EL (cell line): Measurements from ENCODE around the gene PTPRM.

Experiments used
- DNase-seq: peaks from one replicate; pipeline ENCODE4 v3.0.0-alpha.2; 2016

Gene PTPRM

GRCh38 chr18:8381821-8382459, 814.8 kb downstream of the PTPRM start:
- DNase-seq, result no peak

GRCh38 chr18:8385400-8385799, 818.3 kb downstream of the PTPRM start:
- no peak for DNase-seq

- no peak for DNase-seq
Measured at GRCh38 chr18:8386669-8387380, 819.7 kb downstream of the PTPRM start.

GRCh38 chr18:8389391-8390340, 822.5 kb downstream of the PTPRM start:
- DNase-seq, result peak; percentile 72

- DNase-seq, result no peak
Measured at GRCh38 chr18:8391068-8391467, 824.0 kb downstream of the PTPRM start.

GRCh38 chr18:8396254-8396653, 829.1 kb downstream of the PTPRM start:
- no peak for DNase-seq

GRCh38 chr18:8397034-8397433, 829.9 kb downstream of the PTPRM start:
- no peak for DNase-seq

GRCh38 chr18:8399138-8399537, 832.0 kb downstream of the PTPRM start:
- DNase-seq, result no peak

GRCh38 chr18:8400193-8400752, 833.2 kb downstream of the PTPRM start:
- no peak for DNase-seq

GRCh38 chr18:8400825-8401224, 833.7 kb downstream of the PTPRM start:
- DNase-seq, result no peak

- DNase-seq, result no peak
Measured at GRCh38 chr18:8401606-8402005, 834.5 kb downstream of the PTPRM start.

GRCh38 chr18:8402237-8402636, 835.1 kb downstream of the PTPRM start:
- DNase-seq, result no peak

- no peak for DNase-seq
Measured at GRCh38 chr18:8403713-8404112, 836.6 kb downstream of the PTPRM start.

GRCh38 chr18:8406186-8406867, 839.2 kb downstream of the PTPRM start:
- DNase-seq, result no peak

GRCh38 chr18:8406868-8407250, 839.7 kb downstream of the PTPRM start:
- no peak for DNase-seq

GRCh38 chr18:8409151-8409550, 842.0 kb downstream of the PTPRM start:
- no peak for DNase-seq

GRCh38 chr18:8411492-8411891, 844.4 kb downstream of the PTPRM start:
- no peak for DNase-seq

- no peak for DNase-seq
Measured at GRCh38 chr18:8412117-8412516, 845.0 kb downstream of the PTPRM start.

- no peak for DNase-seq
Measured at GRCh38 chr18:8413189-8413588, 846.1 kb downstream of the PTPRM start.

GRCh38 chr18:8413751-8414150, 846.6 kb downstream of the PTPRM start:
- DNase-seq, result no peak

- peak; percentile 62 for DNase-seq
Measured at GRCh38 chr18:8416212-8417019, 849.3 kb downstream of the PTPRM start.

GRCh38 chr18:8422391-8422790, 855.3 kb downstream of the PTPRM start:
- DNase-seq, result no peak
